Measurements from ENCODE around the gene PIP4P1. TPM values are rescaled to one million over a fixed set of nuclear protein-coding genes. Genes with fewer than 3 reads are reported as not detected.

PIP4P1 gene
- total RNA-seq, 2 experiments from 2014 or later: 83.9 to 107 TPM

DNA sequence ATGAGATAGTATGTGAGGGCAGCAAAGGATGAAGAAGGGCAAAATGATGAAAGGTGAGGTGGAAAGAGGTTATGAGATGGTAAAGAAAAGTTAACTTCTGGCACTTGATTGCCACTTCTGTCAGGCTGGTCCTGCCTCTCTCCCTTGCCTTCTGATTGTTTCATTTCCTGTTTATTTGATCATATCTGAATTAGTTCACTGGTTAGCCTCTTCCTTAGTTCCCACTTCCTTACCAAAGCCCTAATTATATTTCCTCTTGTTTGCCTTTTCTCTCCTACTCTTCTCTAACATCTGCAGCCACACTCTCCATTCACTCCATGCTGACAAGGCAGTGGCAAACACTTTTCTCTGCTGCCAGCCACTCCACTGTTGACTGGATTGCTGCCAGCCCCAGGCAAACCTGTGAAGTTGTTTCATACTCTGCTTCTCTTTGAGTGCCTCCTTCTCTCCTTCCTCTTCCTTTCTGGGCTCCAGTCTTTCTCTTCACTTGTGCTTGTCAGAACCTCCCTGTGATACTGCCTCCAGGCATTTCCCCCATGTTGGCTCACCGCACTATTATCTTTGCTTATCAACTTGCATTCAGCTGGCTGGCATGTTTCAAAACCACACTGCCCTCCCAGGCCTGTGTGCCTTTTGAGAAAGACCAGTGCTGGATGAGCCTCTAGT is 16.1 kb upstream of the PIP4P1 start:
- intact Hi-C loops (cut with DNase I, micrococcal nuclease): loop anchor here (1.0 to 5.0 kb wide), 4 partner anchors 8 to 40 kb away; partner anchors contain the start of genes PIP4P1 (in 1 of the 2) and PNP (in 1 of the 2)
- Mint-ChIP-seq H3K27ac (peak overlapping the region; percentile 87), H3K9me3 (no peaks in the 10 kb centered on the region), H3K4me1 (ENCODE audit: low read depth) (peaks cover 91% of the 10 kb centered on the region), H3K4me3 (peak overlapping the region; percentile 68), H3K27me3 (no peaks in the 10 kb centered on the region), H3K36me3 (ENCODE audit: low read depth) (peaks cover 58% of the 10 kb centered on the region)
- peaks cover 48% of the 10 kb centered on the region for H3K36me3 ChIP-seq (ENCODE audit: insufficient read depth, low read length)
- TF ChIP-seq, protein P1, sequence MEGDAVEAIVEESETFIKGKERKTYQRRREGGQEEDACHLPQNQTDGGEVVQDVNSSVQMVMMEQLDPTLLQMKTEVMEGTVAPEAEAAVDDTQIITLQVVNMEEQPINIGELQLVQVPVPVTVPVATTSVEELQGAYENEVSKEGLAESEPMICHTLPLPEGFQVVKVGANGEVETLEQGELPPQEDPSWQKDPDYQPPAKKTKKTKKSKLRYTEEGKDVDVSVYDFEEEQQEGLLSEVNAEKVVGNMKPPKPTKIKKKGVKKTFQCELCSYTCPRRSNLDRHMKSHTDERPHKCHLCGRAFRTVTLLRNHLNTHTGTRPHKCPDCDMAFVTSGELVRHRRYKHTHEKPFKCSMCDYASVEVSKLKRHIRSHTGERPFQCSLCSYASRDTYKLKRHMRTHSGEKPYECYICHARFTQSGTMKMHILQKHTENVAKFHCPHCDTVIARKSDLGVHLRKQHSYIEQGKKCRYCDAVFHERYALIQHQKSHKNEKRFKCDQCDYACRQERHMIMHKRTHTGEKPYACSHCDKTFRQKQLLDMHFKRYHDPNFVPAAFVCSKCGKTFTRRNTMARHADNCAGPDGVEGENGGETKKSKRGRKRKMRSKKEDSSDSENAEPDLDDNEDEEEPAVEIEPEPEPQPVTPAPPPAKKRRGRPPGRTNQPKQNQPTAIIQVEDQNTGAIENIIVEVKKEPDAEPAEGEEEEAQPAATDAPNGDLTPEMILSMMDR (IDR thresholded peaks at IDR 0.05): no peak
- ChIA-PET CTCF (no interaction called here), POLR2A (interaction anchor here (0.9 to 5.8 kb wide), 5 partner anchors 8 to 204 kb away, joined by 4 to 50 read pairs (median 22); partner anchors contain the start of genes APEX1, OSGEP, PIP4P1 and PNP)
- H3K9me3 ChIP-seq (ENCODE audit: control insufficient read depth in 1 of 2, insufficient read depth in 1 of 2, low read length in 2 of 2): no peaks in the 10 kb centered on the region
- H3K27ac ChIP-seq (ENCODE audit: low read depth in 1 of 2, low read length in 2 of 2): peak overlapping the region; percentile 53 to 71
- H3K27me3 ChIP-seq (ENCODE audit: control insufficient read depth in 1 of 2, insufficient read depth in 2 of 2, low read length in 2 of 2): no peaks in the 10 kb centered on the region
- DNase-seq (peak in 10 of 14 experiments; percentile 12 to 79 (median 36)), ATAC-seq (ENCODE audit: poor library complexity) (peak; percentile 82)
- H3K4me1 ChIP-seq (ENCODE audit: insufficient read depth, low read length): peaks cover 80% of the 10 kb centered on the region
- H3K4me3 ChIP-seq (ENCODE audit: low read length): peak overlapping the region; percentile 21

DNA sequence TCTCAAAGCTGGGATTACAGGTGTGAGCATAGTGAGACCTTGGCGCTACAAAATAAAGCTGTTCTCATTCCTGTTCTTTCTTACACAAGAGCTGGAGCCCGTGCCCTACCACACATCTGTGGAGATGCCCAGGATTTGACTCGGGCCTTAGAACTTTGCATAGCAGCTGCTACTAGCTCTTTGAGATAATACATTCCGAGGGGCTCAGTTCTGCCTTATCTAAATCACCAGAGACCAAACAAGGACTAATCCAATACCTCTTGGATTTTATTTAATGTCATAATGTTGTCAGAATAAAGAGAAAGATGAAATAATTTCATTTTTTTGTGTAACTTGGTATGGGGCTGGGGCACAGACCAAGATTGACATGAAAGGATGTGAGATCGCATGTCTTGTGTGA is 15.5 kb upstream of the PIP4P1 start:
- H3K4me1 ChIP-seq (ENCODE audit: insufficient read depth, low read length): peaks cover 85% of the 10 kb centered on the region
- no peaks in the 10 kb centered on the region for H3K9me3 Mint-ChIP-seq

DNA sequence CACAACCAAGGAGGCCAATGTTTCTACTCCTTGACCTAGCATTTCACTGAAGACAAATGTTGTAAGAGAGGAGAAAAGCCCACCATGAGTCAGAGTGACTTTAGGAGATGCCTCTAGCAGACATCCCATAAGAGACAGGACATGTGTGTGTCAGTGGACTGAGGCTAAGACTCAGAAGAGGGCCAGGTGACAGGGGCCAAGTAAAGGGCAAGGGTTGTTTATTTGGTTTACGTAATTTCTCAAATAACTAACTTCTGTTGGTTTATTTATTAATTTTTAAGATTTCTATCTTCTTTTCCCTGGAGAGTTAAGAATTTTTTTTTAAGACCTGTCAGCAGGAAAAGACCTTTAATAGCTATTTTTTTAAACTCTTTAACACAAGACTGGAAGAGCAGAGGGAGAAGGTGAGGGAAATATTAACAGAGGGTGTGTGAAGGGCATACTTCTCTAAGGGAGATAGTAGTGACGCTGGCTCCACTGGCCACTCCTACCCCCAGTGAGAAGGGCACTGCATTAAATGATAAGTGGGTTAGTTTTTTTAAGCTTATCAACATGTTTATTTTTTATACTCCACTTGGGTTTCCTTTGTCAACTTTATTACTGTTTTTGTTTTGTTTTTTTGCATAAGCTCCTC is 11.4 kb upstream of the PIP4P1 start:
- Histone ChIP-seq H3K9me3 (ENCODE audit: control insufficient read depth in 1 of 2, insufficient read depth in 1 of 2, low read length in 2 of 2) (no peaks in the 10 kb centered on the region), H3K27me3 (ENCODE audit: control insufficient read depth in 1 of 2, insufficient read depth in 2 of 2, low read length in 2 of 2) (no peaks in the 10 kb centered on the region), H3K4me1 (ENCODE audit: insufficient read depth, low read length) (peaks cover 79% of the 10 kb centered on the region), H3K36me3 (ENCODE audit: insufficient read depth, low read length) (peaks cover 48% of the 10 kb centered on the region), H3K27ac (ENCODE audit: low read depth in 1 of 2, low read length in 2 of 2) (no peak overlapping the region), H3K4me3 (ENCODE audit: low read length) (no peak overlapping the region)
- no peak for DNase-seq
- POLR2A ChIA-PET: interaction anchor here (1.2 to 4.8 kb wide), 3 partner anchors 12 to 17 kb away, joined by 4 to 43 read pairs (median 9); partner anchors contain the start of genes APEX1 and PIP4P1
- H3K27me3 Mint-ChIP-seq: no peaks in the 10 kb centered on the region
- peaks cover 76% of the 10 kb centered on the region for H3K36me3 Mint-ChIP-seq (ENCODE audit: low read depth)
- CTCF ChIA-PET: no interaction called here
- intact Hi-C loops (cut with DNase I, micrococcal nuclease): no loop called here
- no peak for ATAC-seq (ENCODE audit: poor library complexity)
- H3K4me3 Mint-ChIP-seq: peak overlapping the region; percentile 76
- peaks cover 83% of the 10 kb centered on the region for H3K4me1 Mint-ChIP-seq (ENCODE audit: low read depth)
- peak overlapping the region; percentile 92 for H3K27ac Mint-ChIP-seq
- TF ChIP-seq, protein P1 (IDR thresholded peaks at IDR 0.05): no peak
- H3K9me3 Mint-ChIP-seq: no peaks in the 10 kb centered on the region

More for the DNA sequence above, 15.5 kb upstream of the PIP4P1 start:
- ChIA-PET CTCF (no interaction called here), POLR2A (interaction anchor here (4.5 to 5.8 kb wide), 3 partner anchors 11 to 22 kb away, joined by 22 to 50 read pairs (median 30); partner anchors contain the start of genes APEX1, OSGEP and PIP4P1)
- peaks cover 51% of the 10 kb centered on the region for H3K36me3 ChIP-seq (ENCODE audit: insufficient read depth, low read length)
- TF ChIP-seq, protein P1 (IDR thresholded peaks at IDR 0.05): no peak
- ATAC-seq (ENCODE audit: poor library complexity): no peak
- H3K4me3 ChIP-seq (ENCODE audit: low read length): peak overlapping the region; percentile 21
- H3K27ac ChIP-seq (ENCODE audit: low read depth in 1 of 2, low read length in 2 of 2): peak overlapping the region; percentile 53 to 71
- no peaks in the 10 kb centered on the region for H3K9me3 ChIP-seq (ENCODE audit: control insufficient read depth in 1 of 2, insufficient read depth in 1 of 2, low read length in 2 of 2)
- Mint-ChIP-seq H3K4me3 (peak overlapping the region; percentile 68), H3K4me1 (ENCODE audit: low read depth) (peaks cover 91% of the 10 kb centered on the region), H3K36me3 (ENCODE audit: low read depth) (peaks cover 64% of the 10 kb centered on the region), H3K27me3 (no peaks in the 10 kb centered on the region), H3K27ac (peak overlapping the region; percentile 87)
- no peaks in the 10 kb centered on the region for H3K27me3 ChIP-seq (ENCODE audit: control insufficient read depth in 1 of 2, insufficient read depth in 2 of 2, low read length in 2 of 2)
- intact Hi-C loops (cut with DNase I, micrococcal nuclease): loop anchor here (1.0 to 5.0 kb wide), 4 partner anchors 7 to 41 kb away; partner anchors contain the start of genes PIP4P1 (in 1 of the 2) and PNP (in 1 of the 2)
- DNase-seq: no peak

Measured in CD4-positive, alpha-beta T cell (primary cell).